ENCODE measurements around the gene TUBGCP2. TPM values are rescaled to one million over a fixed set of nuclear protein-coding genes. Genes with fewer than 3 reads are reported as not detected.
"Not testable (repeated sequence)": the region's sequence is repeated elsewhere in the genome, so short reads cannot be mapped to it uniquely, and the experiment has no call there.

The TUBGCP2 gene
- total RNA-seq, 1 donor from 2014 or later: 39.4 TPM

- intact Hi-C loops (cut with DNase I): no loop called here
- DNase-seq (ENCODE audit: low spot score): no peak
Measured at GRCh38 chr10:133327651-133328357, 19.1 kb upstream of the TUBGCP2 start.

GRCh38 chr10:133326745-133327650, 18.3 kb upstream of the TUBGCP2 start:
- DNase-seq (ENCODE audit: low spot score): no peak
- intact Hi-C loops (cut with DNase I): no loop called here

- intact Hi-C loops (cut with DNase I): no loop called here
- DNase-seq (ENCODE audit: low spot score): no peak
Measured at GRCh38 chr10:133326223-133326551, 17.5 kb upstream of the TUBGCP2 start.

- intact Hi-C loops (cut with DNase I): no loop called here
- DNase-seq (ENCODE audit: low spot score): no peak
Measured at GRCh38 chr10:133325440-133326222, 17.0 kb upstream of the TUBGCP2 start.

GRCh38 chr10:133324857-133325260, 16.2 kb upstream of the TUBGCP2 start:
- no peak for DNase-seq (ENCODE audit: low spot score)
- intact Hi-C loops (cut with DNase I): no loop called here

DNA sequence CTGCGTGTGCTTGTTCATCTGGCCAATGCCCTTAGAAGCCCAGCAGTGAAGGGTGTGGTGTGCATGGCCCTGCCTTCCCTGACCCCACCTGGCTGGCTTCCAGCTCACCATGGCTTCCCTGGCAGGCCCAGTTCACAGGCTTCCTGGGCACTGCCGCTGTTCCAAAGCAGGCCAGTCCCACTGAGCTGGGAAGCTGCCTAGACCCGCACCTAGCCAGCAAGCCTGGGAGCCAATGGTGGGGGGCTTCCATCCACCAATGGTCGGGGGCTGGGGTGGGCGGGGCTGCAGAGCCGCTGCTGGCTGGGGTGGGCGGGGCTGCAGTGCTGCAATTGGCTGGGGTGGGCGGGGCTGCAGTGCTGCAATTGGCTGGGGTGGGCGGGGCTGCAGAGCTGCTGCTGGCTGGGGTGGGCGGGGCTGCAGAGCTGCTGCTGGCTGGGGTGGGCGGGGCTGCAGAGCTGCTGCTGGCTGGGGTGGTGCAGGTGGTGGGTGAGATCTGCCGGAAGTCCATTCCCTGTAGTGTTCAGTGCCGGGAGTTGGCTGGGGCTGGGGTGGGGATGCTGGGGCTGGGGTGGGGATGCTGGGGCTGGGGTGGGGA, 15.6 kb upstream of the TUBGCP2 start:
- no peak for DNase-seq (ENCODE audit: low spot score)
- intact Hi-C loops (cut with DNase I): no loop called here

- intact Hi-C loops (cut with DNase I); DNase-seq (ENCODE audit: low spot score): not testable (repeated sequence)
Measured at GRCh38 chr10:133322064-133322709, 13.5 kb upstream of the TUBGCP2 start.

- intact Hi-C loops (cut with DNase I); DNase-seq (ENCODE audit: low spot score): not testable (repeated sequence)
Measured at GRCh38 chr10:133320852-133321422, 12.3 kb upstream of the TUBGCP2 start.

DNA sequence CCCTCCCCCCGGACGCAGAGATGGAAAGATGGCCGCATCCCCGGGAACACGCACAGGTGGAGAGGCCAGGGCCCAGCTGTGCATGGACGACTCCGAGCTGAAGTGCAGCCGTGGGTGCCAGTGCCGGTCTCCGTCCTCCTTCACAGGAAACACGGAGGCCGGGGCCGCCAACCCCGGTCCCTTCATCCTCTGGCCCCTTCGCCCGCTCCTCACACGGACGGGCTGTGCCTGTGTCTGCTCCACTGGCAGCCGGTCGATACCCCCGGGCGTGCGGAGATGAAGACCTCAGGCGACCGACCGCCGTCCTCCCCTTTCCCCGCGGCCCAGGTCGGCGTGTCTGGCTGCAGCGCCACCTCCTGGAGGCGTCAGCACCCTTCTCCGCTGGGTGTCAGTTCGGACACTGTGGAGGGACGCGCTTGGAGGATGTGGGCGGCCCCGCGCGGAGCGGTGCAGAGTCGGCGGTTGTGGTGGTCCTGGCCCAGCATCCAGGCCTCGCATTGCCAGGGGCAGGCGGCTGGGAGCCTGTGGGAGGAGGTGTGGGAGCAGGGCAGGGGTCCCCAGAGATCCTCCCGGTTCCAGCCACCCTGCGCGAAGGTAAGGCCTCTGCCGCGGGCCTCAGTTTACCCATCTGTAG, 9.9 kb upstream of the TUBGCP2 start:
- DNase-seq (ENCODE audit: low spot score): no peak
- intact Hi-C loops (cut with DNase I): loop anchor here (10.0 kb wide), 1 partner anchor 484 kb away; no protein-coding TSS in a partner anchor

- DNase-seq (ENCODE audit: low spot score): no peak
- intact Hi-C loops (cut with DNase I): loop anchor here (10.0 kb wide), 1 partner anchor 482 kb away; no protein-coding TSS in a partner anchor
Measured at GRCh38 chr10:133316732-133317131, 8.1 kb upstream of the TUBGCP2 start.

DNA sequence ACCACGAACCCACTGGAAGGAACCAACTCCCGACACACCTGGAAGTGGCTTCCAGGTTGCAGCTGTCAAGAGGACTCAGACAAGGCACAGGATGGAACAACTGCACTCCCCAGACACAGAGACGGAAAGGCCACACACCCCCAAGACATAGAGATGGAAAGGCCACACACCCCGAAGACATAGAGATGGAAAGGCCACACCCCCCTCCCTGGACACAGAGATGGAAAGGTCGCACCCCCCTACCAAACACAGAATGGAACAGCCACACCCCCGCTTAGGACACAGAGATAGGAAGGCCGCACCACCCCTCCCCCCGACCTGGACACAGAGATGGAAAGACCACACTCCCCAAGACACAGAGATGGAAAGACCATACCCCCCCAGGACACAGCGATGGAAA, 7.6 kb upstream of the TUBGCP2 start:
- intact Hi-C loops (cut with DNase I): loop anchor here (10.0 kb wide), 1 partner anchor 481 kb away; no protein-coding TSS in a partner anchor
- DNase-seq (ENCODE audit: low spot score): peak; percentile 31

DNA sequence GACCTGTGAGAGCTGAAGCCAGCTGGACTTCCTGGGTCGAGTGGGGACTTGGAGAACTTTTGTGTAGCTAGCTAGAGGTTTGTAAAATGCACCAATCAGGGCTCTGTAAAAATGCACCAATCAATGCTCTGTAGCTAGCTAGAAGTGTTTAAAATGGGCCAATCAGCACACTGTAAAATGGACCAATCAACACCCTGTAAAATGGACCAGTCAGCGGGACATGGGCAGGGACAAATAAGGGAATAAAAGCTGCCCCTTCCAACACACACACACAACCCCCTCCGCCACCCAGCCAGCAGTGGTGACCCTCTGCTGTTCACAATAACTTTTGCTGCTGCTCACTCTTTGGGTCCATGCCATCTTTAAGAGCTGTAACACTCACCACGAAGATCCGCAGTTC, 7.2 kb upstream of the TUBGCP2 start:
- DNase-seq (ENCODE audit: low spot score): no peak
- intact Hi-C loops (cut with DNase I): loop anchor here (10.0 kb wide), 1 partner anchor 481 kb away; no protein-coding TSS in a partner anchor

GRCh38 chr10:133314911-133315310, 6.2 kb upstream of the TUBGCP2 start:
- intact Hi-C loops (cut with DNase I): loop anchor here (10.0 kb wide), 1 partner anchor 480 kb away; no protein-coding TSS in a partner anchor
- DNase-seq (ENCODE audit: low spot score): no peak

DNA sequence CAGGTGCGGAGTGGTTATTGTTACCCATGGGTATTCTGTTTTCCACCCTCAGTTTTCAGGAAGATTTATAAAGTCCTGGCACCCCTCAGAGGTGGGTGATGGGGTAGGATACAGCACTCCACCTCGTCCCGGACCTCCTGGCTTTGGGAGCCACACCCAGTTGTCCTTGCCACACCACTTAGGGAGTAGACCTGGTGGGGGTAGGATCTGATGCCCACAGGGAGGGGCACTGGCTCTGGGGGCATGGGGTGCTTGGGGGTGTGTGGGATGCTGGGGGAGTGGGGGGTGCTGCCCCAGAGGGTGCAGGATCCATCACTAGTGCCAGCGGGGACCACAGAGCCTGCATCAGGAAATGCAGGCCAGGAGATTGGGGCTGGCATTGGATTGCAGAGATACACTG, 4.5 kb upstream of the TUBGCP2 start:
- no peak for DNase-seq (ENCODE audit: low spot score)
- intact Hi-C loops (cut with DNase I): loop anchor here (10.0 kb wide), 1 partner anchor 478 kb away; no protein-coding TSS in a partner anchor

- DNase-seq (ENCODE audit: low spot score): no peak
- intact Hi-C loops (cut with DNase I): loop anchor here (10.0 kb wide), 1 partner anchor 478 kb away; no protein-coding TSS in a partner anchor
Measured at GRCh38 chr10:133312769-133313145, 4.1 kb upstream of the TUBGCP2 start.

DNA sequence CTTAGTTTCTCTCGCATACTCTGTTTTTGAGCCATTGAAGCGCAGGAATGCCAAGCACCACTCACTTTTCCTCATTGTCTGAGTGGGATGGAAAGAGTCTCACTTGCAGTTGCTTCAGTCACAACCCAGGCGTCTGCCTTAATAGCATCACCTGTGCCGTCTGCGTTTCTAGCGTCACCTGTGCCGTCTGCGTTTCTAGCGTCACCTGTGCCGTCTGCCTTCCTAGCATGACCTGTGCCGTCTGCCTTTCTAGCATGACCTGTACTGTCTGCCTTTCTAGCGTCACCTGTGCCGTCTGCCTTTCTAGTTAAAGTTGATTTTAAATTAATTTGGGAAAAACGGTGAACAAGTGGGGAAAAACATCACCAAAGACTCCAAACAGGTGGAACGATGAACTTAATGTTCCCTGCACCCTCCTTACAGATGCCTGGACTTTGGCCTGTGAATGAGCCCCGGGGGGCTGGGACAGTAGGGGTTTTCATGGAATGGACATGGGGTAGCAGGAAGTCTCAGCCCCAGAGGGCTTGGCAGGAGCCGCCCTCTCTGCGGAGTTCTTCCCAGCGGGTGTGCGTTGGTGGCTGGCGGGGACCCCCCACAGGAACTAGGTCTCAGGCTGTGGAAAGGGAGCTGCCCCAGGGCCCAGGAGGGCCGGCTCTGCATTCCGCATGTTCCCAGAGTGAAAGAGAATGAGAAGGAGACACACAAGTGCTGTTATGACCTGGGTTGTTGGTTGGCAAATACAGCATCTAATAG, 3.5 kb upstream of the TUBGCP2 start:
- DNase-seq (ENCODE audit: low spot score): no peak
- intact Hi-C loops (cut with DNase I): loop anchor here (10.0 kb wide), 1 partner anchor 477 kb away; no protein-coding TSS in a partner anchor

GRCh38 chr10:133311570-133311969, 2.9 kb upstream of the TUBGCP2 start:
- intact Hi-C loops (cut with DNase I): loop anchor here (10.0 kb wide), 1 partner anchor 477 kb away; no protein-coding TSS in a partner anchor
- no peak for DNase-seq (ENCODE audit: low spot score)

Data from cardiac septum (tissue), 1 donor.